SU-DHL-6 (cell line): ENCODE results near the gene DCAF7.

Source experiments
- H2AFZ ChIP-seq: fragments of 200-600 bp; sonication (generic); 2 replicates; pipeline ENCODE4 v1.6.1; 2014; ENCODE audit warnings: low read depth, mild to moderate bottlenecking, moderate library complexity, mixed read lengths, antibody characterized with exemption, low read length; ENCODE audit not compliant: severe bottlenecking
- H3F3A ChIP-seq: fragments of 200-600 bp; shearing (Covaris generic); 2 replicates; pipeline ENCODE4 v1.6.0; 2016; ENCODE audit warnings: antibody characterized with exemption, mild to moderate bottlenecking; ENCODE audit not compliant: insufficient read depth
- H3K27ac ChIP-seq: fragments of 200-600 bp; sonication (generic); 2 replicates; pipeline ENCODE4 v1.5.1; 2016; ENCODE audit warnings: low read depth, mild to moderate bottlenecking, low read length, moderate library complexity, mixed read lengths
- H3K27me3 ChIP-seq: fragments of 200-600 bp; sonication (generic), shearing (Covaris generic); 2 replicates; pipeline ENCODE4 v1.6.0; 2014; ENCODE audit warnings: mild to moderate bottlenecking, low read length
- H3K36me3 ChIP-seq: fragments of 200-600 bp; sonication (generic); 2 replicates; pipeline ENCODE4 v1.6.1; 2014; ENCODE audit warnings: mild to moderate bottlenecking, low read length, mixed read lengths
- H3K4me2 ChIP-seq: fragments of 300-600, 200-600 bp; shearing (Covaris generic), sonication (generic); 2 replicates; pipeline ENCODE4 v1.6.0; 2014; ENCODE audit warnings: low read length, low read depth, mild to moderate bottlenecking; ENCODE audit not compliant: poor library complexity, severe bottlenecking
- H3K4me3 ChIP-seq: fragments of 200-600 bp; sonication (generic); 2 replicates; pipeline ENCODE4 v1.5.1; 2014; ENCODE audit warnings: antibody characterized with exemption, low read length, mild to moderate bottlenecking, mixed read lengths; ENCODE audit not compliant: insufficient read depth, poor library complexity, severe bottlenecking
- H3K79me2 ChIP-seq: fragments of 200-600 bp; sonication (generic); 2 replicates; pipeline ENCODE4 v1.6.1; 2014; ENCODE audit warnings: mild to moderate bottlenecking, low read length, moderate library complexity; ENCODE audit not compliant: insufficient read depth
- H3K9ac ChIP-seq: fragments of 200-600 bp; sonication (generic); 2 replicates; pipeline ENCODE4 v1.7.0; 2014; ENCODE audit warnings: mild to moderate bottlenecking, low read length
- H3K9me2 ChIP-seq: fragments of 200-600 bp; sonication (generic); replicated peaks from 2 replicates; pipeline ENCODE4 v1.6.1; 2014; ENCODE audit warnings: low read length; ENCODE audit not compliant: insufficient read depth
- H3K9me3 ChIP-seq: fragments of 200-600 bp; sonication (generic); 2 replicates; pipeline ENCODE4 v1.6.1; 2014; ENCODE audit warnings: low read length, mixed read lengths; ENCODE audit not compliant: insufficient read depth
- H4K20me1 ChIP-seq: fragments of 200-600 bp; sonication (generic); 2 replicates; pipeline ENCODE4 v1.6.1; 2014; ENCODE audit warnings: low read depth, mild to moderate bottlenecking, antibody characterized with exemption, low read length, moderate library complexity, mixed read lengths
- EZH2phosphoT487 ChIP-seq: fragments of 200-600 bp; sonication (generic), shearing (Covaris generic); conservative IDR thresholded peaks from 2 replicates; pipeline ENCODE4 v1.6.1; 2018; ENCODE audit warnings: mild to moderate bottlenecking, antibody characterized with exemption, low read length, moderate library complexity, mixed read lengths
- TF ChIP-seq, protein P1 (sequence below): fragments of 200-600 bp; sonication (generic); IDR thresholded peaks from one replicate; pipeline ENCODE4 v1.5.1; 2017; ENCODE audit warnings: antibody characterized with exemption, mild to moderate bottlenecking, low read length, moderate library complexity; ENCODE audit not compliant: insufficient read depth, poor library complexity, severe bottlenecking

The DCAF7 gene

DNA sequence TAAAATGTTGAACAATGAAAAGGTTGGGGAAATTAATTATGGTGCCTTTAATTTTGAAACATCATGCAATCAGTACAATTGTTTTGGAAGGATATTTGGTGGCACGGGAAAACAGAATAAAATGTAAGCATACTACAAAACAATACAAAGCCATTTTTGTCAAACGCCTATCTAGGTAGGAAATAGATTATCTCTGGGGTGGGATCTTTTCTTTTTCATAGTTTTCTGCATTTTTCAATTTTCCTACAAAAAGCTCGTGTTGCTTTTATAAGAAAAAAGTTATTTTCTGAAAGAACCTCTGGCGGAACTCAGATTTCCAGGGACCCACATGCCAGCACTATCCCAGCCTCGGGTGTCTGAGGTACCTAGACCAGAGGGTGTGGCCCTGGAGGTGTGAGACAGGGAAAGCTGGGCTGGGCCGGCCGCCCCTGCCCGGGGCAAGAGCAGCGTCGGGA, 71.0 kb downstream of the DCAF7 start:
- peaks cover 22% of the 10 kb centered on the region; the same call in 1 of the 2 replicates for H3K79me2 ChIP-seq
- H3F3A ChIP-seq: peaks cover 18% of the 10 kb centered on the region; the same call in 1 of the 2 replicates
- peak overlapping the region; percentile 86 for H2AFZ ChIP-seq
- H3K4me2 ChIP-seq: peak overlapping the region; percentile 91
- peak overlapping the region; percentile 62 for H3K4me3 ChIP-seq
- no peaks in the 10 kb centered on the region for H3K9me2 ChIP-seq
- no peak for TF ChIP-seq EZH2phosphoT487
- TF ChIP-seq, protein P1, sequence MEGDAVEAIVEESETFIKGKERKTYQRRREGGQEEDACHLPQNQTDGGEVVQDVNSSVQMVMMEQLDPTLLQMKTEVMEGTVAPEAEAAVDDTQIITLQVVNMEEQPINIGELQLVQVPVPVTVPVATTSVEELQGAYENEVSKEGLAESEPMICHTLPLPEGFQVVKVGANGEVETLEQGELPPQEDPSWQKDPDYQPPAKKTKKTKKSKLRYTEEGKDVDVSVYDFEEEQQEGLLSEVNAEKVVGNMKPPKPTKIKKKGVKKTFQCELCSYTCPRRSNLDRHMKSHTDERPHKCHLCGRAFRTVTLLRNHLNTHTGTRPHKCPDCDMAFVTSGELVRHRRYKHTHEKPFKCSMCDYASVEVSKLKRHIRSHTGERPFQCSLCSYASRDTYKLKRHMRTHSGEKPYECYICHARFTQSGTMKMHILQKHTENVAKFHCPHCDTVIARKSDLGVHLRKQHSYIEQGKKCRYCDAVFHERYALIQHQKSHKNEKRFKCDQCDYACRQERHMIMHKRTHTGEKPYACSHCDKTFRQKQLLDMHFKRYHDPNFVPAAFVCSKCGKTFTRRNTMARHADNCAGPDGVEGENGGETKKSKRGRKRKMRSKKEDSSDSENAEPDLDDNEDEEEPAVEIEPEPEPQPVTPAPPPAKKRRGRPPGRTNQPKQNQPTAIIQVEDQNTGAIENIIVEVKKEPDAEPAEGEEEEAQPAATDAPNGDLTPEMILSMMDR: no peak
- H3K36me3 ChIP-seq: no peaks in the 10 kb centered on the region
- no peaks in the 10 kb centered on the region for H3K9me3 ChIP-seq
- H3K27ac ChIP-seq: peak overlapping the region; percentile 37
- H3K27me3 ChIP-seq: no peaks in the 10 kb centered on the region
- H3K9ac ChIP-seq: peak overlapping the region; percentile 77
- H4K20me1 ChIP-seq: peaks cover 17% of the 10 kb centered on the region

DNA sequence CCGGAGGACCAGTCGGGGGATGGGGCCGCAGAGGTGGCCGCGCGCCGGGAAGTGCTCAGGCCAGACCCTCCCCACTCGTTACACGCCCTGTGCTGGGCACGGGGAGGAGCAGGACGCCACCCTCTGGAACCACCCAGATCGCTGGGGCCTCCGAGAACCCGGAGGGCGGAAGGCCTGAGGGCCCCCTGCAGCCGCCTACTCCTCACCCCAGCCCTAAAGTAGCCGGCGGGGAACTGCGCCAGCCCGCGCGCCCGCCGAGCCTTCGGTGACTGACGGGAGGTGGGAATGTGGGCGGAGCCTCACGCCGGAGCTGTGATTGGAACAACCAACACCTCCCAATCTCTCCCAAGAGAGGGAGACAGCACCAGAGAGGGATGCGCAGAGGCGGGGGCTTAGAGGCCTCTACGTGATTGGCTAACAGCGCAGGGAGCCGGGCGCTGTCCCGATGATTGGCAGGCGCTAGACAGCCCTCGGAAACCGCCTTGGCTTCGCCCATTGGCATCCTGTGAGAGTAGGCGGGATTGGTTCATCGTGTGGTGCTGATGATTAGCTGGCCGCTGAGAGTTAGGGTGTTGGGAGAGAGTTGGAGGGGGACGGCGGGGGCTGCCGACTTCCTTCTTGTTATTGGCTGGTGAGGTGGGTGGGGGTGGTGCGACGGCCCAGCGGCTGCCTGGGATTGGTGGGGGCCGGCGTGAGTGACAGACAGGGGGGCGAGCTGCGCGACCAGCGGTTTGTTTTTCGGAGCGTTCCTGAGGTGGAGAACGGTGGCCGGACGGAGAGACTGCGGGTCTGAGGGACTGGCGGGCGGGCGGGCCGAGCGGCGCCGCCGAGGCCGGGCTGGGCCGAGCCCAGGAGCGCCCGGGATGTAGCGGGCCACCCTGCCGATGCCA, 71.7 kb downstream of the DCAF7 start, which contains the start of gene MAP3K3:
Gene MAP3K3, plus strand, starts transcription at position 734 of the 890 bp plus-strand sequence. CDS start 343 bp downstream, outside the sequence.
- H3K9me3 ChIP-seq: no peaks in the 10 kb centered on the region
- H3K27ac ChIP-seq: peak within 1 kb of the TSS; percentile 48
- H3F3A ChIP-seq: peaks cover 18% of the 10 kb centered on the region; the same call in 1 of the 2 replicates

DNA sequence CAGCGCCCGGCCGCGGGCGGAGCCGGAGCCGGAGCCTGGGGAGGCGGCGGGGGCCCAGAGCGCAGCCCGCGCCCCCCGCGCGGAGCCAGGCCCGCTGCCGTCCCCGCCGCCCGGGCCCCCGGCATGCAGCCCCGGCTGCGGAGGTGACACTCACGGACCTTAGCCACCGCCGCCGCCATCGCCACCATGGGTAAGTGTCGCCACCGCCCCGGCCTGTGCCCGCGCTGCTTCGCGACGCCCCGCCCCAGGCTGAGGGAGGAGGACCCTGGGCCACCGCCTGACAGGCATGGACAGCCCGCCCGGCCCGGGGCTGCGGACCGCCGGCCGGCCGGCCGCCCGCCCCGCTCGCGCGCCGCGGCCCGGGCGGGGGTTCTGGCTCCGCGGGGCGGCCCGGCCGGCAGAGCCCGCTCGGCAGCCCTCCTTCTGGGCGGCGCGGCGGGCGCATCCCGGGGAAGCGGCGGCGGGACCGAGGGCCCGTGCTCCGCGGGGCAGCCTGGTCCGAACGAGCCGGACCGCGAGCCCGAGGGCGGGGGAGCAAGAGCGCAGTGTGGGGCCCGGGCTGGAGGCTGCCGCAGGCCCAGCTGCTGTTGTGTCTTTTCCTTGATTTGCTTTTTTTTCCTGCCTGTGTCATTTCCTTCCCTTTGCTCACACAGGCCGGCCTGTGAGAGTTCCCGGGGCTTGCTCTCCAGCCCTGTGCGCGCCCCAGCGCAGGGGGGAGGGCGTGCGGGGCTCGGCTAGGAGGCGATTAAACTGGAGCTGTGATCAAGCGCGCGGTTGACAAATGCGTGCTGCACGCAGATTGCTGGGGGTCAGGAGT, 72.5 kb downstream of the DCAF7 start:
- peaks cover 18% of the 10 kb centered on the region; the same call in 1 of the 2 replicates for H3F3A ChIP-seq
- peaks cover 22% of the 10 kb centered on the region for H3K79me2 ChIP-seq
- peak overlapping the region; percentile 48; the same call in 1 of the 2 replicates for H3K27ac ChIP-seq
- H3K9me2 ChIP-seq: no peaks in the 10 kb centered on the region
- H2AFZ ChIP-seq: peak overlapping the region; percentile 31
- H4K20me1 ChIP-seq: peaks cover 17% of the 10 kb centered on the region
- no peaks in the 10 kb centered on the region for H3K27me3 ChIP-seq
- H3K36me3 ChIP-seq: no peaks in the 10 kb centered on the region
- peak overlapping the region; percentile 70 for H3K9ac ChIP-seq
- no peak for TF ChIP-seq EZH2phosphoT487
- TF ChIP-seq, protein P1: no peak
- H3K9me3 ChIP-seq: no peaks in the 10 kb centered on the region
- peak overlapping the region; percentile 76 for H3K4me3 ChIP-seq
- peak overlapping the region; percentile 80 for H3K4me2 ChIP-seq

More for the DNA sequence above, 71.7 kb downstream of the DCAF7 start, which contains the start of gene MAP3K3:
- H3K9ac ChIP-seq: peak within 1 kb of the TSS; percentile 77
- TF ChIP-seq EZH2phosphoT487: no peak
- TF ChIP-seq, protein P1: no peak
- H3K36me3 ChIP-seq: no peaks in the 10 kb centered on the region
- peak within 1 kb of the TSS; percentile 76 for H3K4me3 ChIP-seq
- peak within 1 kb of the TSS; percentile 91 for H3K4me2 ChIP-seq
- peak within 1 kb of the TSS; percentile 86 for H2AFZ ChIP-seq
- peaks cover 17% of the 10 kb centered on the region for H4K20me1 ChIP-seq
- H3K9me2 ChIP-seq: no peaks in the 10 kb centered on the region
- no peaks in the 10 kb centered on the region for H3K27me3 ChIP-seq
- H3K79me2 ChIP-seq: peaks cover 22% of the 10 kb centered on the region
